Activated T-cell treated with anti-CD3 and anti-CD28 coated beads for 4 hours (primary cell): ENCODE results near the gene WRNIP1.

Experiments
- DNase-seq: peaks from one replicate; pipeline ENCODE4 v3.0.0-alpha.2; 2020

Gene WRNIP1

DNA sequence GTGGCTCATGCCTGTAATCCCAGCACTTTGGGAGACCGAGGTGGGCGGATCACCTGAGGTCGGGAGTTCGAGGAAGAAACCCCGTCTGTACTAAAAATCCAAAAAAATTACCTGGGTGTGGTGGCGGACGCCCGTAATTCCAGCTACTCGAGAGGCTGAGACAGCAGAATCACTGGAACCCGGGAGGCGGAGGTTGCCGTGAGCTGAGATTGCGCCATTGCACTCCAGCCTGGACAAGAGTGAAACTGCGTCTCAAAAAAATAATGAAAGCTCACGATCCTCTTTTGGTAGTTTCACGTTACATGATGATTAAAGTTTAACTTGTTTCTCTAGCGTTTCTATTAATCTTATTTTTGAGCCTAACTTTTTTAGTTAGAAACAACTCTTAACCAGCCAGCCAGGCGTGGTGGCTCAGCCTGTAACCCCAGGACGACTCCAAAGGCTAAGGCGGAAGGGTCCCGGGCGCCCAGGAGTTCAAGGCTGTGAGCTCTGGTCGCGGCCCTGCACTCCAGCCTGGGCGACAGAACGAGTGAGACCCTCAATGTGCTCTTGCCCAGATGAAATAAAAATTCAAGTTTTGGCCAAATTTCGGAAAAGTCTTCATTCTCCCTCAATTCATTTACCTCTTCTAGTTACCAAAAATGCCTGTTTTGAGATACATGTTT lies 1.2 kb upstream of the WRNIP1 start:
- DNase-seq = no peak

DNA sequence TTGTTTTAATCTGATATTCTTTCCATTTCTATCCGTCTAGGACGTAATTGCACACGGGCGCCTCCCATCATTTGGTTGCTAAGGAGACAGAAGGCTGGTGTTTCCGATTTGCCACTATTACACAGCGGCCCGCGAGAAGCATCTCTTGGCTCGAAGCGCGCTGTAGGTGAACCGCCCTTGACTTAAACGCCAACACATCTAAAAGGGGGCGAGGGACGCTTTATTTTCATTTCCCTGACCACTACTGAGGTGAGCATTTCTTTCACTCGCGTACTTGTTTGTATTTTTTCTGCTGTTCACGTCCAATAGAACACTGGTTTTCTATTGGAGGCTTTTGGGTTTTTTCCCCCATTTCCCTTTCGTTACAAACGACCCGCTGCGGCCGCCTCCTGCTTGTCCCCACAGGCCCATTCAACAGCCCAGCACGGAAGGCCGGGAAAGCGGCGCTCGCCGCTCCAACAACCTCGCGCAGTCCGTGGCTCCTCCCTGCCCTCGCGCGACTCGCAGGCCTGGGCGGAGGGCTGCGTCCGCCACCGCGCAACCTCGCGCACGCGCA lies 505 bp upstream of the WRNIP1 start:
- peak; percentile 49 for DNase-seq

DNA sequence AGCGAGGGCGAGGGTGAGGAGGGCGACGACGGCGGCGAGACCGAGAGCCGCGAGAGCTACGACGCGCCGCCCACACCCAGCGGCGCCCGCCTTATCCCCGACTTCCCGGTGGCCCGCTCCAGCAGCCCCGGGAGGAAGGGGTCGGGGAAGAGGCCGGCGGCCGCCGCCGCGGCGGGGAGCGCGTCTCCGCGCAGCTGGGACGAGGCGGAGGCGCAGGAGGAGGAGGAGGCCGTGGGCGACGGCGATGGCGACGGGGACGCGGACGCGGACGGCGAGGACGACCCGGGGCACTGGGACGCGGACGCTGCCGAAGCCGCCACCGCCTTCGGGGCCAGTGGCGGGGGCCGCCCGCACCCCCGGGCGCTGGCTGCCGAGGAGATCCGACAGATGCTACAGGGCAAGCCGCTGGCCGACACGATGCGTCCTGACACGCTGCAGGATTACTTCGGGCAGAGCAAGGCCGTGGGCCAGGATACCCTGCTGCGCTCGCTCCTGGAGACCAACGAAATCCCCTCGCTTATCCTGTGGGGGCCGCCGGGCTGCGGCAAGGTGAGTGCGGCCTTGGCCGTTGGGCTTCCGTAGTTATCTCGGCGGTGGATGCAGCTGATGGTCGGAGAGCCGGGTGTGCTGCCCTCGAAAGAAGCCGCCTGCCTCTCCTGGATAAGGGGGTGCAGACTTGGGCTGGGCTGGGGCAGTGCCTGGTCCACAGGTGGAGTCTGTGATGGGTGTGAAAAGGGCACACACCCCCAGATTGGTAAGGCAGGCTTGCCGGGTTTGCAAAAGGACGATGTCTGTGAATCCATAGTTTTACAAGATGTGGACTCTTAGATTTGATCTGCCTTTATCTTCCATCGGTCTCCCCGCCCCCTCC lies 938 bp downstream of the WRNIP1 start:
- no peak for DNase-seq

DNA sequence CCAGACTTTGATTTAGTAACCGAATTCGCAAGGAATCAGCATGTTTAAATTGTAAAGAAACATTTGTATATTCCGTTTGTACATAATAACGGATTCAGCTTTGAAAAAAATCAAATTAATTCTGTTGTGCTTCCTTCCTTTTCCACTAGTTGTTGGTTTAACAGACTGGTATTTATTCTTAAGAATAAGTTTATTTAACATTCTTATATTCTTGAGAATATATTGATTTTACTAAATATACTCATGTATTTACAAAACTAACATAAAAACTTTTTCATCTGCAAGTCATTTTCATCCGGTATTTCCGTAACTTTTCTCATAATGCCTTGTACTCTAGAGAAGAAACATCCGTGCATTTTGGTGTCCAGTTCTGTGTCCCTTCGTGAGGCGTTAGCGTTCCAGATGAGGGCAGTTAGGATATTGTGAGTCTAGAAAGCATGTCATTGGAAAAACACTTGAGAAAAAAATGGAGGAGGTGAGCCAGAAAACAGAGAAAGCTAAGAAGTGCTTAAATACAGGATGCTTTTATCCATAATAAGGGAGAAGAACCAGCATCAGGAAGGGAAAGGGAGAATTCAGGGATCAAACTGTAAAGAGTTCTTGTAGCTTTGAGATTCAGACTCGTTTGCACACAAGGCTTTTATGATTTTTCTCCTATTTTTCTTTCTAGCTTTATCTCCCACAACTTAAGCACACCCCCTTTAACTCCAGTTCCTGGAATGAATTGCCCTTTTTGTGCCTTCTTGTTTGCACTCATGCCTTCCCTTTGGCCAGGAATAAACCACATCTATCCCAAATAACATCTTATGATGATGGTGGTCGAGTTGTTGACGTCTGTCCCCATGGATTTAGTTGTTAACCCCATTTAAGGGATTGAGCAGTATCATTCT lies 1.8 kb downstream of the WRNIP1 start:
- DNase-seq = no peak

DNA sequence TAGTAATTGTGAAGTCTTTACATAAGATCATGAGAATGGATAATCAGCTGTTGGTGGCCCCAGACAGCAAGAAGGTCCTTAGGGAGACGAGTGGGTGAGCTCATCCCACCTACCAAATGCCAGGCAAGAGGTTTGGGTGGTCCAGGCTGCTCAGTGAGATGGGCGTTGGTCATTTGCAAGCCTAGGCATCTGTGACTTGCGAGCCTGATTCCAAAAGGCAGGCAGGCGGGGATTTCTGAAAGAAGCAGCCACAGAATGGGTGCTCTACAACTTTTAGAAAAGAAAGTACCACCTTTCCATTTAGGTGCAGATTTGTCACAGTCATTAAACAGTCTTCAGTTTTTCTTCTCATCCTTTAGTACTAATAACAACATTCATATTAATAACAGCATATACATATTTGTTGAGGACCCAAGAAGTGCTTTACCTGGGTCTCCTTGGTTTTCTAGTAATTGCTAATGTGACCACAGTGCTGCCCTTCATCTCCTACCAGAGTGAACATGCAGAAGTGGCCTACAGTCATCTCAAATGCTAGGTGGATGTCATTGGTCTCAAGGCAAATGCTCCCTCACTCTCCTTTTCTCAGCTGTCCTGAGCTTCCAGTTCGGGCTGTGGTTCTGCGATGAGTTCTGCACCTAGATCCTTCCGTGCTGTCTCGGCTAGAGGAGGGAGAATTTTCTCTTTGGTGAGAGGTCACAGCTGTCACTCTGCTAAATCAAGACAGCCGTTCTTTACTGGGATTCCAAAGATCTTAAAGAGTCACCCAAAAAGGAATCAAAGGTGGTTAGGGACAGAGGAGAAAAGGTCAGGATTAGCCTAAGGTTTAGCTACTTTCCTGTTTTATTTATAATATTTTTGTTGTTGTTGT lies 2.7 kb downstream of the WRNIP1 start:
- no peak for DNase-seq

DNA sequence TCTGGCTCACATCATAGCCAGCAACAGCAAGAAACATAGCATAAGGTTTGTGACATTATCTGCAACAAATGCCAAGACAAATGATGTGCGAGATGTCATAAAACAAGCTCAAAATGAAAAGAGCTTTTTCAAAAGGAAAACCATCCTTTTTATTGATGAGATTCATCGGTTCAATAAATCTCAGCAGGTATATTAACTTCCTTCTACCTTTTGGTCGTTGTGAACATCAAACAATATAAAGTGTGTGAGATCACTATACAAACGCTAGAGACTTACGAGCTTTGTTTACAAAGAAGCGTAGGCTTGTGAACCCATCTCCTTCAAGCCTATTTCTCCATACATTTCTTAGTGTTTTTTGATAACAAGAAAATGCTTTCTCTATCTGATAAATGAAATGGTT lies 3.5 kb downstream of the WRNIP1 start:
- DNase-seq = no peak

DNA sequence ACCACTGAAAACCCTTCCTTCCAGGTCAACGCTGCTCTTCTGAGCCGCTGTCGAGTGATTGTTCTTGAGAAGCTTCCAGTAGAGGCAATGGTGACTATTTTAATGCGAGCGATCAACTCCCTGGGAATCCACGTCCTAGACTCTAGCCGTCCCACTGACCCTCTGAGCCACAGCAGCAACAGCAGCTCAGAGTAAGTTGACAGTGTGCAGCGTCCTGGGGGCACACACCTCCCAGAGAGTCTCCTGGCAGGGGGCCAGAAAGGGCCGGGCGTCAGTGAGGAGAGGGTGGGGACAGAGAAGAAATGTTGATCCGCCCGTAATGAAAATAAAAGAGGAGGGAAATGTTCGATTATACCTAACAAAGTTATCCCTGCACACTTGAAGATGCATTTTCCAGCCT lies 5.0 kb downstream of the WRNIP1 start:
- no peak for DNase-seq

DNA sequence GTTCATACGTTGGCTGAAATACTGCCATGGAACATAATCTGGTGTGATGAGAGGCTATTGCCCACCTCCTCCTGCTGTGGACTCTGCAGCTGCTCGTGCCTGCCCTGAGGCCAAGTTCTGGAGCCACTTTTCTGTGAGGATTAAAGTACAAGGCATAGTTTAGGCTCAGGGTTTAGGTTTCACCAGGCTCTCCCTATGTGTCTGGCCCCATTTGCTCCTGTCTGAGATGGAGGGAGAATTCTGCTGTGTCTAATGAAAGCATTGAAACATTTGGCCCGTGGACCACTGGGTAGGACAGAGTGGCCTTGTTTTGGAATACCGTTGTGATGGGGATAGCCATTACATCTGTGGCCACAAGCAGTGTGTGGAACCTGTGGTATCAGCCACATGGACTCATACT lies 5.9 kb downstream of the WRNIP1 start:
- DNase-seq = no peak

DNA sequence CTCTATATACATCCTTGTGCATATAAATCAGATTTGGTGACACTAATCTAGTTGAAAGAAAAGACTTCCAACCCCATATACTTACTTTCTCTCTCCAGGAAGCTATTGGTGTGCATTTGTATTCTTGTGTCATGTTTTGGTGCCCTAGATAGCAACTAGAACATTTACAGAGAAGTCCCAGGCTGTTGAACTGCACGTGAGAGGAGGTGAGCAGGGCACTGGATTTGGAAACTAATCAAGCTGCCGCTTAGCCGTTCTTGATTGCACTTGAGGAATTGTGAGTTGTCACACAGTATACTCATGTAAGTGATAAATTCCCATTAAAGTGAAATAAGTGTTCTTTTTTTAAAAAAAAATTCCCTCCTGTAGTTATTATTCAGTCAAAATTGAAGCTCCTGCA lies 7.6 kb downstream of the WRNIP1 start:
- DNase-seq = no peak

DNA sequence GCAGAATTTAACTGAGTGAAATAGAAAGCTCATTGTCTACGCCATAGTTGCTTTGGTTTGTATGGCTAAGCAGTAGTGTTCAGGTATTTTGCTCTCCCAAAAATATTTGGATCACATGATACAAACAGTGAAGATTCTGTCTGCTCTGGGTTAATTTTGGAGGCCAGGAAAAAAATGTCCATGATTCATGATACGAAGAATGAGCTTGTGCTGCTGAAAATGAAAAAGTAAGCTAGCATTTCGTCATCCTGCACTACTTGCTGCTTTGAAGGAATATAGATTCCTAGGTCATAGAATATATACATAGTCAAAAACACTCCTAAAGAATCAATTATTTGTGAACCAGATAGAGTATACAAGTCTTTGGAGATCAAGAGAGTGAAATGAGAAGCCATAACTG lies 8.3 kb downstream of the WRNIP1 start:
- no peak for DNase-seq

DNA sequence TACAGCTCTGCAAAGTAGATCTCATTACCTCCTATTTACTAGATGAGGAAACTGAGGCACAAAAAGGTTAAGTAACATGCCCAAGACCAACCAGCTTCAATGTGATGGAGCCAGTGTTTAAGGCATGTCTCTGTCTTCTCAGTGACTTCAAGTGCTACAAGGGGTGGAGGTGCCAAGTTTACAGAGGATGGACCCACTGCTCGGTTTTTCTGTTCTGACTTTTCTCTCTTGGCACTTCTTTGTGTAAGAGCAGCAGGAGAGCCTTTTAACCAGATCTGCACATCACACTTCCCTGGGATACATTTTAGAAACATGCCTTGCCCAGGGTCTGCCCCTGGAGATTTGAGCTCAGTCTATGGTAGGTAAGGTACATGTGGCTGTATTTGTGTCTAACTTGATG lies 9.8 kb downstream of the WRNIP1 start:
- DNase-seq = no peak

DNA sequence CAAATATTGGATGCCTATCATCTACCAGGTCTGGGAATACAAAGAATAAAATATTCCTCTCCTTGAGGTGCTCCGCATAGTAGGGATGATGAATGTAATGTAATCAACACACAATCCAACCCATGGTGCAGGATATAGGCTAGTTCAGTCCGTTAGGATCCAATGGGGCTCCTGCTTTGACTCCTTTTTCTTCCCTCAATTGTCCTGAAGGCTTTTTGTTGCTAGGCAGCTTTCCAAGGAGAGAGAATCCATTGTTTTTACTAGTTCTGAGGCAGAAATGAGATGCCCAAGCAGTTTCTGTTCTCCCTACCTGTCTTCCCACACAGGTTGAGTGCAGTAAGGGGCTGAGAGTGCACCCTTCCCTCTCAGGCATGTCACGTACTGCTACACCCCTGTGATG lies 12.1 kb downstream of the WRNIP1 start:
- DNase-seq = no peak

DNA sequence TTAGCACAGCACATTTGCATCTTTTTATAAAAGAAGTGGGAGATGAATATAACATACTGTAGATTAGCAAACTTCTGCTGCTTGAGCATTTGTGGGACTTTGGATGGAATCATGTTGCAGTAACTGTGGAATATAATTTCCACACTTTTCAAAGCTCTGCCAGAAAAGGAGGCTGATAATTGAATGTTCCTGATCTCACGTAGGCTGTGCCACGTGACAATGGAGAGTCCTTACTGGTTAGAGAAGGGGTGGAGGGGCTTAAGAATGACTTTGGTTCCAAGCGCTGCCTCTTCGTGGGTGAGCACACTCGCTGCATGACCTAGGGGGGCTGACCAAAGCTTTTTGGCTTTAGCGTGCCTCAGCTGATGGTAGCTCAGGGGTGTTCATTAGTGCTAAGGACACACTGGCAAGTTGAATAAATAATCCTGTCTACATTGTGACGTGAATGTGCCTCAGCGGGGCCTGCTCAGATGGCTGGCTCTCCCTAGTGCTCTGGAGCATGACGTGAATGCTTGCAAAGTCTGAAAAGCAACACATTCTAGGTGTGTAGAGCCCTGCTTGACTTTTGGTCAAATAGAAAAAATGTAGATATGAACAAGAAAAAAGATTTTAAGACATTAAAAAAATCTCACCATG lies 15.0 kb downstream of the WRNIP1 start:
- DNase-seq = no peak

DNA sequence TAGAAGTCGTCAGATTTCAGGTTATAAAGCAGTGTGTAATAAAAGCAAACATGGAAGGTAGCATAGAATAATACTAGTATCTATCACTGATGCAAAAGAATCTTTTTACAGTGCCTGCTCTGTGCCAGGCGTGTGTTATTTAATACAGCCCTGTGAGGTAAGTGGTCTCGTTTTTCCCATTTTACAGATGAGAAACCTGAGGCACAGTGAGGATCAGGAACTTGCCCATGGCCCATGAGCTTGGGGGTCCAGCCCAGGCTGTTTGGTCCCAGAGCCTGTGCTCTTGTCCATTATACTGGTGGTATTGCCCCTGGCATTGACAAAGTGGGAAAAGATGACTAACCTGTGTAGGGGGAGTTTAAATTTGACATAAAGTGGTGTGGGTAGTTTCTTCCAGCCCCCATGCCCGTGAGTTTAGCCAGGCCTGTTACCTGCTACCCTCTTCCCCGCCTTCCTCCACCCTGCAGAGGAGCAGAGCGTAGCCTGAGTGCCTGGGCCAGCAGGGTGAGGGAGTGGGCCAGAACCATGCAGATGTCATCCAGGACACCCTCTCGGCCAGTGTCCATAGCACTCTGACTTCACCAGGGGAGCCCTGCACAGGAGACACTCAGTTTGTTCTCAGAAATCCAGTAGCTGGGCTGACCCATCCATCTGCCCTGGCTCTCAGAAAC lies 16.6 kb downstream of the WRNIP1 start:
- no peak for DNase-seq

DNA sequence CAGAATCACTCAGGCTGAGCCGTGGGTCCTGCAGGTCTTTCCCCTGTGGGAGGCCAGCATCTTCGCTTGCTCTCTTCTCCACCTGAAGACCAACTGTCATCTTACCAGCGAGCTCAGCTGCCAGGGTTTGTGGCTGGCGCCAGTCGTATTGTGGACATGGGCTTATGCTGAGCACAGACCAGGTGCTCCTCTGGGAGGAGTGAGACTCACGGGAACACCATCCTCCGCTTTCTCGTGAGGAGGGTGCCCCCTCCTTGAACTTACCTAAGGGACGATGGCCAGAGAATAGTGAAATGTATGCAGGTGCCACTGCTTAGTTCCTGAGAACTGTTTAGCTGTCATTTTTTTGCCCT lies 17.1 kb downstream of the WRNIP1 start:
- DNase-seq = no peak

DNA sequence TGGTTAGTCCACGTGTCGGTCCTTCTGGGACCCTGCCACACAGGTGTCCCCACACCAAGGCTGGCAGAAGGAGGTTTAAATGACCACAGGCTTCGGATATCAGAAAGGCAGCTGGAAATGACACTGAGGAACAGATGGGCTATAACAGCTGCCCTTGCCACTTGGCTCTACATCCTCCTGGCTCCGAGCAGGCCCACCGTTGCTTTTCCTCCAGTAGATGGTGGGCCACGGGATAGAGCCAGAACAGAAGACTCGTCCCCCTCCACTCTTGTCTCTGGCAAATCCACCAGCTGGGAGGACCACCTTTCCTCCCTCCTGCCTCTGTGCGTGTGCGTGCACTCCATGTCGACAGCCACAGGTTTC lies 17.6 kb downstream of the WRNIP1 start:
- no peak for DNase-seq

DNA sequence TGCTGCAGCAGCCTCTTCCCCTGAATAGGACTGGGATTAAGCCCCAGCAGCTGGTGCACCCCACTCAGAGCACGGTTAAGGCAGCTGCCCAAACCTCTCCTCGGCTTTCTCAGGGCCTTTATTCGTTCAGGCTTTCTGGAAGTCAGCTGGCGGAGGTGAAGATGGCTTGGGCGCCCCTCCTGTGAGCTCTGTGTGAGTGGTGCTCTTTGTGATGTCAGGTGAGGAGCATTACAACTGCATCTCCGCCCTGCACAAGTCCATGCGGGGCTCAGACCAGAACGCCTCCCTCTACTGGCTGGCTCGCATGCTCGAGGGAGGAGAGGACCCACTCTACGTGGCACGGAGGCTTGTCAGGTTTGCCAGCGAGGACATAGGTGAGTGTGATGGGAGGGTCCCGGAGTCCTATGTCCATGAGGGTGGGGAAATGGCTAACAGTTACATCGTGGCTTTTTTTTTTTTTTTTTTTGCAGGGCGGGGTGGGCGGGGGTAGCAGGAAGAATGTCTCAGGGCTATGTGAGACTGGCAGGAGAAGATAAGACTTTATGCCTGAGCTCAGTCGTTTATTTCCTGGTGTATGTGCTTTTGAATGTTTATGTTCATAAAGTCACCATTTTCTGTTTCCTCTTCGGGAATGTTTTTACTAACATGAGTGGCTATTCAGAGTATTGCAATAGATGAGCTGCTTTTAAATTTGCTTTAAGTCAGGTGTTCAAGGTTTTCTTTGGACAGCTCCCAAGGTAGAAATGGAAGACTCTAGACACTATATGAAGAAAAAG lies 18.2 kb downstream of the WRNIP1 start:
- no peak for DNase-seq

DNA sequence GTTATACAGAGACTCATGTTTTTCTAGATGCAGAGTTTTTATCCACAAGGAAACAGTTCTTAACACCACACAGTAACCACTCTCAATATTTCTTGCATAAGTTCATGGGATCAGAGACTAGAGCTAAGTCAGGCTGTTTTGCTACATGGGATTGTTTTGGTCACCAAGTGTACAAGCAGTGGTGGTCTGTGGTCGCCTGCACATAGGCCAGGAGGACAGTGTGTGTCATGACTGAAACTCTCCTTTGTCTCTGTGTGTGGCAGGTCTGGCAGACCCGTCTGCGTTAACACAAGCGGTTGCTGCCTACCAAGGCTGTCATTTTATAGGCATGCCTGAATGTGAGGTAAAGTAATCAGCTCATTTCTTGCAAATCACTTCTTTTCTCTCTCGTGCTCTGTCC lies 18.9 kb downstream of the WRNIP1 start:
- DNase-seq = no peak

DNA sequence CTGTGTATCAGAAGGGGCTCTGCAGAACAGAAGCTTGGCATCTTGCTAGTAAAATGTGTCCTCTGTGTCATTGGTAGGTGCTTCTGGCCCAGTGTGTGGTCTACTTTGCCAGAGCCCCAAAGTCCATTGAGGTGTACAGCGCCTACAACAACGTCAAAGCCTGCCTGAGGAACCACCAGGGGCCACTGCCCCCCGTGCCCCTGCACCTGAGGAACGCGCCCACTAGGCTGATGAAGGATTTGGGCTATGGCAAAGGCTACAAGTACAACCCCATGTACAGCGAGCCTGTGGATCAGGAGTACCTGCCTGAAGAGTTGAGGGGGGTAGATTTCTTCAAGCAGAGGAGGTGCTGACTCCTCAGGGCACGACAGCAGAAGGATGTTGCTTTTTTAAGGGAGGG lies 19.7 kb downstream of the WRNIP1 start:
- no peak for DNase-seq

DNA sequence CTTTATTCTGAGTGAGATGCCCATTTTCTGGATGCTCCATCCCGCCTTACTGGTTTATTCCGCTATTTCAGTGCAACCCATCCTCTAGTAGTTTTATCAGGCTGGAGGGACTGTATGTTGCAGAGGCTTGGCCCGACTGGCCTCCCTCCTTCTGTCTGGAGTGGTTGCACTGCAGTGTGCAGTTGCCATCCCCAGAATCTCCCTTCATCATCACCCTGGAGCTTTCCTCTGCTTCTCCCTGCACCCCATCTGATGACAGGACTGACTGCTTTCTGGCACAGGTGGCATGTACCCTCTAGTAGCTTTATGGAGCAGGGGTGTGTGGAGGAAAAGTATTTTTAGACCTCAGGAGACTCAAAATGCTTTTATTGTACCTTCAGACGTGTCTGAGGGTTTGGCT lies 21.1 kb downstream of the WRNIP1 start:
- no peak for DNase-seq
